ENCODE data around the gene SMO.

The SMO gene

GRCh38 chr7:129193892-129194291, 5.5 kb downstream of the SMO start:
- Histone ChIP-seq H3K27ac (ENCODE audit: low read depth, low read length, severe bottlenecking) (no peak overlapping the region), H3K36me3 (ENCODE audit: control insufficient read depth, insufficient read depth, low read length) (peaks cover 45% of the 10 kb centered on the region)
- WGBS, 2 experiments (ENCODE audit: insufficient coverage in 2 of 2): 94 to 100% methylated on average over 3 of the region's 3 CpGs

GRCh38 chr7:129197771-129198170, 9.3 kb downstream of the SMO start:
- peaks cover 34% of the 10 kb centered on the region for H3K36me3 ChIP-seq (ENCODE audit: control insufficient read depth, insufficient read depth, low read length)
- H3K4me1 ChIP-seq (ENCODE audit: control insufficient read depth, insufficient read depth, low read length, poor library complexity, severe bottlenecking): no peaks in the 10 kb centered on the region
- H3K27ac ChIP-seq (ENCODE audit: low read depth, low read length, severe bottlenecking): no peak overlapping the region
- no CpG with 5 or more reads among the region's 4 CpGs for WGBS, 2 experiments (ENCODE audit: insufficient coverage in 2 of 2)
- H3K4me3 ChIP-seq (ENCODE audit: extremely low read depth, insufficient read depth, low read length, poor library complexity, severe bottlenecking): no peak overlapping the region
- H3K9me3 ChIP-seq (ENCODE audit: control insufficient read depth, low read length): peaks cover 3% of the 10 kb centered on the region

More at GRCh38 chr7:129193892-129194291, 5.5 kb downstream of the SMO start:
- Histone ChIP-seq H3K4me3 (ENCODE audit: extremely low read depth, insufficient read depth, low read length, poor library complexity, severe bottlenecking) (no peak overlapping the region), H3K9me3 (ENCODE audit: control insufficient read depth, low read length) (peaks cover 3% of the 10 kb centered on the region), H3K4me1 (ENCODE audit: control insufficient read depth, insufficient read depth, low read length, poor library complexity, severe bottlenecking) (no peaks in the 10 kb centered on the region)

GRCh38 chr7:129199406-129199805, 11.0 kb downstream of the SMO start:
- Histone ChIP-seq H3K9me3 (ENCODE audit: control insufficient read depth, low read length) (peaks cover 3% of the 10 kb centered on the region), H3K27ac (ENCODE audit: low read depth, low read length, severe bottlenecking) (no peak overlapping the region), H3K4me3 (ENCODE audit: extremely low read depth, insufficient read depth, low read length, poor library complexity, severe bottlenecking) (no peak overlapping the region), H3K4me1 (ENCODE audit: control insufficient read depth, insufficient read depth, low read length, poor library complexity, severe bottlenecking) (no peaks in the 10 kb centered on the region), H3K36me3 (ENCODE audit: control insufficient read depth, insufficient read depth, low read length) (peaks cover 30% of the 10 kb centered on the region)
- WGBS, 2 experiments (ENCODE audit: insufficient coverage in 2 of 2): 96 to 100% methylated on average over 2 to 3 of the region's 4 CpGs

GRCh38 chr7:129202058-129202777, 13.8 kb downstream of the SMO start:
- Histone ChIP-seq H3K27ac (ENCODE audit: low read depth, low read length, severe bottlenecking) (no peak overlapping the region), H3K36me3 (ENCODE audit: control insufficient read depth, insufficient read depth, low read length) (peaks cover 44% of the 10 kb centered on the region), H3K4me1 (ENCODE audit: control insufficient read depth, insufficient read depth, low read length, poor library complexity, severe bottlenecking) (no peaks in the 10 kb centered on the region), H3K4me3 (ENCODE audit: extremely low read depth, insufficient read depth, low read length, poor library complexity, severe bottlenecking) (no peak overlapping the region), H3K9me3 (ENCODE audit: control insufficient read depth, low read length) (no peaks in the 10 kb centered on the region)
- 94 to 100% methylated on average over 4 to 6 of the region's 8 CpGs for WGBS, 2 experiments (ENCODE audit: insufficient coverage in 2 of 2)

GRCh38 chr7:129203050-129203741, 14.8 kb downstream of the SMO start:
- no peak overlapping the region for H3K4me3 ChIP-seq (ENCODE audit: extremely low read depth, insufficient read depth, low read length, poor library complexity, severe bottlenecking)
- no peaks in the 10 kb centered on the region for H3K9me3 ChIP-seq (ENCODE audit: control insufficient read depth, low read length)
- peaks cover 49% of the 10 kb centered on the region for H3K36me3 ChIP-seq (ENCODE audit: control insufficient read depth, insufficient read depth, low read length)
- H3K27ac ChIP-seq (ENCODE audit: low read depth, low read length, severe bottlenecking): no peak overlapping the region
- 86 to 89% methylated on average over 11 to 13 of the region's 14 CpGs for WGBS, 2 experiments (ENCODE audit: insufficient coverage in 2 of 2)
- H3K4me1 ChIP-seq (ENCODE audit: control insufficient read depth, insufficient read depth, low read length, poor library complexity, severe bottlenecking): no peaks in the 10 kb centered on the region

- Histone ChIP-seq H3K9me3 (ENCODE audit: control insufficient read depth, low read length) (no peaks in the 10 kb centered on the region), H3K4me1 (ENCODE audit: control insufficient read depth, insufficient read depth, low read length, poor library complexity, severe bottlenecking) (no peaks in the 10 kb centered on the region), H3K4me3 (ENCODE audit: extremely low read depth, insufficient read depth, low read length, poor library complexity, severe bottlenecking) (no peak overlapping the region), H3K36me3 (ENCODE audit: control insufficient read depth, insufficient read depth, low read length) (peaks cover 55% of the 10 kb centered on the region), H3K27ac (ENCODE audit: low read depth, low read length, severe bottlenecking) (no peak overlapping the region)
- whole genome bisulfite sequencing, 2 experiments (ENCODE audit: insufficient coverage in 2 of 2): 91 to 96% methylated on average over 25 to 28 of the region's 29 CpGs
Observed at GRCh38 chr7:129205126-129205818, 16.8 kb downstream of the SMO start.

- Histone ChIP-seq H3K9me3 (ENCODE audit: control insufficient read depth, low read length) (no peaks in the 10 kb centered on the region), H3K4me1 (ENCODE audit: control insufficient read depth, insufficient read depth, low read length, poor library complexity, severe bottlenecking) (no peaks in the 10 kb centered on the region), H3K4me3 (ENCODE audit: extremely low read depth, insufficient read depth, low read length, poor library complexity, severe bottlenecking) (no peak overlapping the region), H3K27ac (ENCODE audit: low read depth, low read length, severe bottlenecking) (no peak overlapping the region), H3K36me3 (ENCODE audit: control insufficient read depth, insufficient read depth, low read length) (peaks cover 63% of the 10 kb centered on the region)
- 95 to 96% methylated on average over 9 to 11 of the region's 18 CpGs for WGBS, 2 experiments (ENCODE audit: insufficient coverage in 2 of 2)
Observed at GRCh38 chr7:129205987-129206785, 17.8 kb downstream of the SMO start.

- Histone ChIP-seq H3K4me3 (ENCODE audit: extremely low read depth, insufficient read depth, low read length, poor library complexity, severe bottlenecking) (no peak overlapping the region), H3K36me3 (ENCODE audit: control insufficient read depth, insufficient read depth, low read length) (peaks cover 75% of the 10 kb centered on the region)
- WGBS, 2 experiments (ENCODE audit: insufficient coverage in 2 of 2): 95% methylated on average over 7 of the region's 9 CpGs
Observed at GRCh38 chr7:129208667-129209066, 20.2 kb downstream of the SMO start.

GRCh38 chr7:129209067-129209926, 20.9 kb downstream of the SMO start:
- no peak overlapping the region for H3K27ac ChIP-seq (ENCODE audit: low read depth, low read length, severe bottlenecking)
- H3K36me3 ChIP-seq (ENCODE audit: control insufficient read depth, insufficient read depth, low read length): peaks cover 75% of the 10 kb centered on the region
- H3K9me3 ChIP-seq (ENCODE audit: control insufficient read depth, low read length): no peaks in the 10 kb centered on the region
- WGBS, 2 experiments (ENCODE audit: insufficient coverage in 2 of 2): 97% methylated on average over 9 to 10 of the region's 15 CpGs
- H3K4me3 ChIP-seq (ENCODE audit: extremely low read depth, insufficient read depth, low read length, poor library complexity, severe bottlenecking): no peak overlapping the region
- no peaks in the 10 kb centered on the region for H3K4me1 ChIP-seq (ENCODE audit: control insufficient read depth, insufficient read depth, low read length, poor library complexity, severe bottlenecking)

More at GRCh38 chr7:129208667-129209066, 20.2 kb downstream of the SMO start:
- H3K4me1 ChIP-seq (ENCODE audit: control insufficient read depth, insufficient read depth, low read length, poor library complexity, severe bottlenecking): no peaks in the 10 kb centered on the region
- no peaks in the 10 kb centered on the region for H3K9me3 ChIP-seq (ENCODE audit: control insufficient read depth, low read length)
- H3K27ac ChIP-seq (ENCODE audit: low read depth, low read length, severe bottlenecking): no peak overlapping the region
